ENCODE measurements around the gene SLC45A1.

DNA sequence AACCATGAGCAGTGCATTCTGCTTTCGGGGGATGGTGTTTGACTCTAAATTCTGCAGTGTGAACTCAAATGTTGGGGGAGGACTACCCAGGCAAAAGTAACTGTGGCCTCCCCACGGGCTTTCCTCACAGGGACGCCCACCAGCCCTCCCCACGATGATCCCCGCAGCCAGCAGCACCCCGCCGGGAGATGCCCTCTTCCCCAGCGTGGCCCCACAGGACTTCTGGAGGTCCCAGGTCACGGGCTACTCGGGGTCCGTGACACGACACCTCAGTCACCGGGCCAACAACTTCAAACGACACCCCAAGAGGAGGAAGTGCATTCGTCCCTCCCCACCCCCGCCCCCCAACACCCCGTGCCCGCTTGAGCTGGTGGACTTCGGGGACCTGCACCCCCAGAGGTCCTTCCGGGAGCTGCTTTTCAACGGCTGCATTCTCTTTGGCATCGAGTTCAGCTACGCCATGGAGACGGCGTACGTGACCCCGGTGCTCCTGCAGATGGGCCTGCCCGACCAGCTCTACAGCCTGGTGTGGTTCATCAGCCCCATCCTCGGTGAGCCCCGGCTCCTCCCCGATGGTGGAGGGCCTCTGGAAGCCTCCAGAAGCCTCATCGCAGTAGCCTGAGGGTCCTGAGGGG lies 6.4 kb downstream of the SLC45A1 start:
- TF ChIP-seq, protein P1, sequence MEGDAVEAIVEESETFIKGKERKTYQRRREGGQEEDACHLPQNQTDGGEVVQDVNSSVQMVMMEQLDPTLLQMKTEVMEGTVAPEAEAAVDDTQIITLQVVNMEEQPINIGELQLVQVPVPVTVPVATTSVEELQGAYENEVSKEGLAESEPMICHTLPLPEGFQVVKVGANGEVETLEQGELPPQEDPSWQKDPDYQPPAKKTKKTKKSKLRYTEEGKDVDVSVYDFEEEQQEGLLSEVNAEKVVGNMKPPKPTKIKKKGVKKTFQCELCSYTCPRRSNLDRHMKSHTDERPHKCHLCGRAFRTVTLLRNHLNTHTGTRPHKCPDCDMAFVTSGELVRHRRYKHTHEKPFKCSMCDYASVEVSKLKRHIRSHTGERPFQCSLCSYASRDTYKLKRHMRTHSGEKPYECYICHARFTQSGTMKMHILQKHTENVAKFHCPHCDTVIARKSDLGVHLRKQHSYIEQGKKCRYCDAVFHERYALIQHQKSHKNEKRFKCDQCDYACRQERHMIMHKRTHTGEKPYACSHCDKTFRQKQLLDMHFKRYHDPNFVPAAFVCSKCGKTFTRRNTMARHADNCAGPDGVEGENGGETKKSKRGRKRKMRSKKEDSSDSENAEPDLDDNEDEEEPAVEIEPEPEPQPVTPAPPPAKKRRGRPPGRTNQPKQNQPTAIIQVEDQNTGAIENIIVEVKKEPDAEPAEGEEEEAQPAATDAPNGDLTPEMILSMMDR (tag by site-specific recombination; IDR thresholded peaks at IDR 0.05), result no peak
- TF ChIP-seq ZBTB7A (tag by site-specific recombination; IDR thresholded peaks at IDR 0.05; ENCODE audit: low read depth) (no peak), ZNF792 (tag by site-specific recombination; IDR thresholded peaks at IDR 0.05) (no peak), ZNF530 (tag by site-specific recombination; IDR thresholded peaks at IDR 0.05; ENCODE audit: low read depth) (no peak), TRIM28 (IDR thresholded peaks at IDR 0.05; ENCODE audit: borderline replicate concordance, low read length) (no peak), ZNF391 (tag by site-specific recombination; IDR thresholded peaks at IDR 0.05; ENCODE audit: borderline replicate concordance, low read depth) (no peak), ZIC2 (tag by site-specific recombination; IDR thresholded peaks at IDR 0.05) (no peak), ZNF121 (tag by site-specific recombination; IDR thresholded peaks at IDR 0.05) (no peak), ZFP41 (tag by site-specific recombination; IDR thresholded peaks at IDR 0.05; ENCODE audit: borderline replicate concordance) (no peak)
- TF ChIP-seq, protein P2, sequence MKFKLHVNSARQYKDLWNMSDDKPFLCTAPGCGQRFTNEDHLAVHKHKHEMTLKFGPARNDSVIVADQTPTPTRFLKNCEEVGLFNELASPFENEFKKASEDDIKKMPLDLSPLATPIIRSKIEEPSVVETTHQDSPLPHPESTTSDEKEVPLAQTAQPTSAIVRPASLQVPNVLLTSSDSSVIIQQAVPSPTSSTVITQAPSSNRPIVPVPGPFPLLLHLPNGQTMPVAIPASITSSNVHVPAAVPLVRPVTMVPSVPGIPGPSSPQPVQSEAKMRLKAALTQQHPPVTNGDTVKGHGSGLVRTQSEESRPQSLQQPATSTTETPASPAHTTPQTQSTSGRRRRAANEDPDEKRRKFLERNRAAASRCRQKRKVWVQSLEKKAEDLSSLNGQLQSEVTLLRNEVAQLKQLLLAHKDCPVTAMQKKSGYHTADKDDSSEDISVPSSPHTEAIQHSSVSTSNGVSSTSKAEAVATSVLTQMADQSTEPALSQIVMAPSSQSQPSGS (tag by site-specific recombination; IDR thresholded peaks at IDR 0.05; ENCODE audit: low read depth), result no peak
- TF ChIP-seq, protein P3, sequence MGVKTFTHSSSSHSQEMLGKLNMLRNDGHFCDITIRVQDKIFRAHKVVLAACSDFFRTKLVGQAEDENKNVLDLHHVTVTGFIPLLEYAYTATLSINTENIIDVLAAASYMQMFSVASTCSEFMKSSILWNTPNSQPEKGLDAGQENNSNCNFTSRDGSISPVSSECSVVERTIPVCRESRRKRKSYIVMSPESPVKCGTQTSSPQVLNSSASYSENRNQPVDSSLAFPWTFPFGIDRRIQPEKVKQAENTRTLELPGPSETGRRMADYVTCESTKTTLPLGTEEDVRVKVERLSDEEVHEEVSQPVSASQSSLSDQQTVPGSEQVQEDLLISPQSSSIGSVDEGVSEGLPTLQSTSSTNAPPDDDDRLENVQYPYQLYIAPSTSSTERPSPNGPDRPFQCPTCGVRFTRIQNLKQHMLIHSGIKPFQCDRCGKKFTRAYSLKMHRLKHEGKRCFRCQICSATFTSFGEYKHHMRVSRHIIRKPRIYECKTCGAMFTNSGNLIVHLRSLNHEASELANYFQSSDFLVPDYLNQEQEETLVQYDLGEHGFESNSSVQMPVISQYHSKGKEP (tag by site-specific recombination; IDR thresholded peaks at IDR 0.05), result no peak
- TF ChIP-seq, protein P4, sequence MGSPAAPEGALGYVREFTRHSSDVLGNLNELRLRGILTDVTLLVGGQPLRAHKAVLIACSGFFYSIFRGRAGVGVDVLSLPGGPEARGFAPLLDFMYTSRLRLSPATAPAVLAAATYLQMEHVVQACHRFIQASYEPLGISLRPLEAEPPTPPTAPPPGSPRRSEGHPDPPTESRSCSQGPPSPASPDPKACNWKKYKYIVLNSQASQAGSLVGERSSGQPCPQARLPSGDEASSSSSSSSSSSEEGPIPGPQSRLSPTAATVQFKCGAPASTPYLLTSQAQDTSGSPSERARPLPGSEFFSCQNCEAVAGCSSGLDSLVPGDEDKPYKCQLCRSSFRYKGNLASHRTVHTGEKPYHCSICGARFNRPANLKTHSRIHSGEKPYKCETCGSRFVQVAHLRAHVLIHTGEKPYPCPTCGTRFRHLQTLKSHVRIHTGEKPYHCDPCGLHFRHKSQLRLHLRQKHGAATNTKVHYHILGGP (tag by site-specific recombination; IDR thresholded peaks at IDR 0.05), result no peak

All from HEK293 (cell line).